GM12878 (cell line): Measurements from ENCODE around the gene MAL. TPM values are rescaled to one million over a fixed set of nuclear protein-coding genes. Genes with fewer than 3 reads are reported as not detected.
A peak's percentile ranks its signal among the peaks of the same experiment; 100 is the strongest.

Source experiments
- ATAC-seq: fragments of 200-7000 bp; cut with Tn5 transposase; 3 replicates; pipeline ENCODE4 v1.9.1; 2020; ENCODE audit warnings: mild to moderate bottlenecking, moderate library complexity
- BruUV-seq: library from RNA; stranded (reverse); fragments of 400-500 nt; replicated peaks from 2 replicates; lab custom pipeline; 2021; lab: Mats Ljungman, UMichigan
- CTCF ChIA-PET: fragments of 300-600 bp; sonication (Branson Sonifier 250); formaldehyde crosslinking; extraction: SDS; loops from one replicate; lab custom pipeline; 2021; ENCODE audit warnings: inconsistent platforms; lab: Yijun Ruan, JAX
- POLR2A ChIA-PET: fragments of 350-600 bp; formaldehyde crosslinking; extraction: SDS; loops from one replicate; lab custom pipeline; 2021; ENCODE audit warnings: inconsistent platforms; lab: Charles Lee
- RAD21 ChIA-PET: fragments of 300-600 bp; sonication (Branson Sonifier 250); formaldehyde crosslinking; loops from one replicate; lab custom pipeline; 2023; ENCODE audit warnings: antibody characterized with exemption; ENCODE audit not compliant: unreplicated experiment; lab: Charles Lee
- SMC1A ChIA-PET: fragments of 300-600 bp; sonication (Branson Sonifier 250); formaldehyde crosslinking; loops from one replicate; lab custom pipeline; 2023; ENCODE audit not compliant: unreplicated experiment, uncharacterized antibody; lab: Charles Lee
- DNase-seq: peaks from one replicate; pipeline ENCODE4 v3.0.0-alpha.2; 2011; ENCODE audit warnings: low read depth, low spot score
- FAIRE-seq: peaks from 3 replicates; lab custom pipeline; 2011; peaks lifted over from hg19 to GRCh38; lab: Jason Lieb, UNC
- H2AFZ ChIP-seq: 2 replicates; pipeline ENCODE4 v1.6.0; 2011; ENCODE audit warnings: low read depth, low read length, control low read depth; ENCODE audit not compliant: control insufficient read depth
- H3K27ac ChIP-seq: 2 replicates; pipeline ENCODE4 v1.5.1; 2011; ENCODE audit warnings: control low read depth; ENCODE audit not compliant: control insufficient read depth, insufficient read depth
- H3K27me3 ChIP-seq, 2 experiments: replicated peaks in 1 of 2; 2 replicates each; pipeline versions ENCODE4 v1.6.0 to v1.6.1; 2011; ENCODE audit warnings: low read length in 1 of 2; ENCODE audit not compliant: control insufficient read depth in 2 of 2, insufficient read depth in 2 of 2
- H3K36me3 ChIP-seq, 2 experiments: 2 replicates each; pipeline ENCODE4 v1.5.1; 2011; ENCODE audit warnings: low read length in 1 of 2; ENCODE audit not compliant: control insufficient read depth in 2 of 2, insufficient read depth in 2 of 2
- H3K4me1 ChIP-seq: 2 replicates; pipeline ENCODE4 v1.6.1; 2011; ENCODE audit warnings: mild to moderate bottlenecking, low read length, moderate library complexity, mixed read lengths; ENCODE audit not compliant: control insufficient read depth, insufficient read depth
- H3K4me2 ChIP-seq: 2 replicates; pipeline ENCODE4 v1.6.0; 2011; ENCODE audit warnings: control low read depth; ENCODE audit not compliant: control insufficient read depth, insufficient read depth
- H3K4me3 ChIP-seq: fragments of 200-600 bp; sonication (generic); 2 replicates; pipeline ENCODE4 v1.5.1; 2016
- H3K79me2 ChIP-seq: 2 replicates; pipeline ENCODE4 v1.6.0; 2011; ENCODE audit warnings: low read length; ENCODE audit not compliant: control insufficient read depth, insufficient read depth
- H3K9ac ChIP-seq: 2 replicates; pipeline ENCODE4 v1.8.0; 2011; ENCODE audit warnings: low read length, control low read depth, mixed read lengths; ENCODE audit not compliant: control insufficient read depth, insufficient read depth
- H3K9me3 ChIP-seq: replicated peaks from 3 replicates; pipeline ENCODE4 v1.5.1; 2011; ENCODE audit warnings: mild to moderate bottlenecking, low read length; ENCODE audit not compliant: control insufficient read depth, insufficient read depth
- H4K20me1 ChIP-seq: 2 replicates; pipeline ENCODE4 v1.6.0; 2011; ENCODE audit not compliant: control insufficient read depth, insufficient read depth
- CEBPZ ChIP-seq: fragments of 150-350 bp; IDR thresholded peaks from 2 replicates; pipeline ENCODE4 v1.6.1; 2016; ENCODE audit warnings: low read depth, low read length
- EED ChIP-seq: sonication (generic); IDR thresholded peaks from 2 replicates; pipeline ENCODE4 v1.6.1; 2016; ENCODE audit warnings: antibody characterized with exemption, low read depth
- MEF2A ChIP-seq: IDR thresholded peaks from 2 replicates; pipeline ENCODE4 v1.6.1; 2011; ENCODE audit warnings: low read depth, mild to moderate bottlenecking, low read length, moderate library complexity; ENCODE audit not compliant: insufficient read depth
- PBX3 ChIP-seq: IDR thresholded peaks from 2 replicates; pipeline ENCODE4 v1.6.1; 2011; ENCODE audit warnings: mild to moderate bottlenecking, low read depth, low read length, moderate library complexity; ENCODE audit not compliant: insufficient replicate concordance
- ZBTB40 ChIP-seq: fragments of 450-650 bp; IDR thresholded peaks from 2 replicates; pipeline ENCODE4 v1.6.1; 2016; ENCODE audit warnings: mild to moderate bottlenecking, moderate library complexity, borderline replicate concordance
- WGBS: methylation state at CpG from one replicate; pipeline ENCODE4 v1.1.6; 2016; ENCODE audit warnings: low lambda C conversion rate; ENCODE audit not compliant: insufficient replicate concordance, insufficient coverage; ENCODE audit errors: missing lambda C conversion rate; 5-methylcytosine and 5-hydroxymethylcytosine counted together
- in situ Hi-C: fragments of 300-500 bp; cut with MboI; formaldehyde crosslinking; loops from 9 replicates; pipeline ENCODE4 v1.14.3; 2018; ENCODE audit warnings: mixed read lengths
- intact Hi-C: fragments of 100-400 bp; cut with micrococcal nuclease; formaldehyde crosslinking; loops from one replicate; pipeline ENCODE4 v1.14.2; 2022; ENCODE audit not compliant: unreplicated experiment
- polyA plus RNA-seq, 11 experiments: library from polyadenylated mRNA; depleted of rRNA in 4 of 11; unstranded in 6 of 11; stranded (reverse) in 5 of 11; fragments of >200 nt; fragmentation: Nextera tagmentation in 4 of 11; fragmentation: Illumina TruSeq in 1 of 11; extraction: Ambion mirVana in 4 of 11; extraction: Trizol in 1 of 11; gene quantifications; 1 replicate in 1 of 11; 2 replicates in 10 of 11; pipeline versions ENCODE4 v1.2.1 to v1.2.3, GENCODE V29; 2011 to 2016; ENCODE audit warnings: inconsistent platforms in 2 of 11, missing spikeins in 2 of 11, low read depth in 1 of 11
- total RNA-seq, 4 experiments: library from RNA; depleted of rRNA in 3 of 4; stranded (reverse); fragments of >200 nt in 3 of 4; fragmentation: Illumina TruSeq in 1 of 4; extraction: Trizol in 1 of 4; gene quantifications; 2 replicates each; pipeline versions ENCODE4 v1.2.1 to v1.2.3, GENCODE V29; 2013 to 2021

MAL gene
- total and polyA plus RNA-seq, 10 of the 15 experiments (the other 5 are each of a cell fraction or from before 2014, with no cell fraction given) = 1.3 to 4.5 (median 1.7) TPM

- intact Hi-C loops = loop anchor here (2.0 to 5.0 kb wide), 2 partner anchors 36 to 37 kb away; no protein-coding TSS in a partner anchor
- no TSS peak for BruUV-seq
- in situ Hi-C loops = loop anchor here (5.0 kb wide), 1 partner anchor 56 kb away; no protein-coding TSS in a partner anchor
- CTCF ChIA-PET = interaction anchor here (0.7 to 12.6 kb wide), 15 partner anchors 12 to 205 kb away, joined by 3 to 339 read pairs (median 8); partner anchors contain the start of genes MAL and MRPS5
- TF ChIP-seq EED (no peak), MEF2A (no peak), CEBPZ (no peak), ZBTB40 (peak; percentile 45), PBX3 (no peak)
- no peaks in the 10 kb centered on the region for H4K20me1 ChIP-seq
- H2AFZ ChIP-seq = no peak overlapping the region
- DNase-seq = no peak
- H3K27me3 ChIP-seq = no peaks in the 10 kb centered on the region; a peak in 2 of 4 replicates
- no peaks in the 10 kb centered on the region for H3K9me3 ChIP-seq
- no peak overlapping the region for H3K9ac ChIP-seq
- RAD21 ChIA-PET = interaction anchor here (1.1 to 5.9 kb wide), 14 partner anchors 9 to 92 kb away, joined by 3 to 120 read pairs (median 9); partner anchors contain the start of genes MAL and MRPS5
- peaks cover 14% of the 10 kb centered on the region for H3K4me1 ChIP-seq
- POLR2A ChIA-PET = interaction anchor here (0.9 to 2.1 kb wide), 5 partner anchors 14 to 55 kb away, joined by 3 to 7 read pairs (median 4); no protein-coding TSS in a partner anchor
- ATAC-seq = no peak
- H3K4me3 ChIP-seq = no peak overlapping the region
- FAIRE-seq = no peak
- H3K79me2 ChIP-seq = no peaks in the 10 kb centered on the region
- H3K4me2 ChIP-seq = no peak overlapping the region
- H3K27ac ChIP-seq = no peak overlapping the region
- 81% methylated on average over 10 of the region's 10 CpGs for WGBS
- no peaks in the 10 kb centered on the region for H3K36me3 ChIP-seq
- SMC1A ChIA-PET = interaction anchor here (0.8 to 3.6 kb wide), 10 partner anchors 10 to 91 kb away, joined by 3 to 66 read pairs (median 7); partner anchors contain the start of gene MAL
Observed at GRCh38 chr2:95077861-95078603, 52.5 kb downstream of the MAL start.
